H1 (cell line): Measurements from ENCODE around the gene LAMA3. TPM values are rescaled to one million over a fixed set of nuclear protein-coding genes. Genes with fewer than 3 reads are reported as not detected.

Experiments used
- CTCF ChIA-PET: fragments of 300-600 bp; sonication (Branson Sonifier 250); formaldehyde crosslinking; loops from one replicate; lab custom pipeline; 2021; ENCODE audit not compliant: partially characterized antibody; lab: Charles Lee
- POLR2A ChIA-PET: fragments of 300-600 bp; sonication (Branson Sonifier 250); formaldehyde crosslinking; loops from one replicate; lab custom pipeline; 2021; ENCODE audit warnings: inconsistent platforms; ENCODE audit not compliant: partially characterized antibody; lab: Charles Lee
- DNase-seq, 2 experiments: peaks; one replicate each; pipeline versions ENCODE4 v3.0.0 to v3.0.0-alpha.2; 2010 to 2022; ENCODE audit warnings: low spot score in 2 of 2, low read depth in 1 of 2, mixed read lengths in 1 of 2
- FAIRE-seq: peaks from 2 replicates; lab custom pipeline; 2011; peaks lifted over from hg19 to GRCh38; lab: Jason Lieb, UNC
- H2AFZ ChIP-seq: 2 replicates; pipeline ENCODE4 v1.8.1; 2012; ENCODE audit warnings: low read length, inconsistent platforms
- H2AK5ac ChIP-seq: 2 replicates; pipeline ENCODE4 v1.6.1; 2013; ENCODE audit warnings: low read depth, low read length
- H2BK120ac ChIP-seq: replicated peaks from 2 replicates; pipeline ENCODE3; 2013; ENCODE audit warnings: low read depth, low read length, inconsistent platforms
- H2BK12ac ChIP-seq: 2 replicates; pipeline ENCODE4 v1.6.1; 2013; ENCODE audit warnings: low read depth, low read length
- H2BK15ac ChIP-seq: 2 replicates; pipeline ENCODE4 v1.6.1; 2013; ENCODE audit warnings: low read length
- H2BK20ac ChIP-seq: 2 replicates; pipeline ENCODE4 v1.6.1; 2013; ENCODE audit warnings: low read length
- H2BK5ac ChIP-seq: 2 replicates; pipeline ENCODE4 v1.6.1; 2013; ENCODE audit warnings: low read depth, low read length
- H3K14ac ChIP-seq: 2 replicates; pipeline ENCODE4 v1.6.1; 2013; ENCODE audit warnings: inconsistent platforms; ENCODE audit not compliant: insufficient read length
- H3K18ac ChIP-seq: 2 replicates; pipeline ENCODE4 v1.6.1; 2013; ENCODE audit warnings: low read length; ENCODE audit errors: extremely low read depth
- H3K23ac ChIP-seq: 2 replicates; pipeline ENCODE4 v1.6.1; 2013; ENCODE audit warnings: inconsistent platforms; ENCODE audit not compliant: insufficient read length
- H3K23me2 ChIP-seq: 2 replicates; pipeline ENCODE4 v1.6.1; 2013; ENCODE audit warnings: low read depth, low read length
- H3K27ac ChIP-seq: 2 replicates; pipeline ENCODE4 v1.6.1; 2011; ENCODE audit warnings: low read depth, low read length, inconsistent platforms
- H3K27me3 ChIP-seq, 4 experiments: replicated peaks in 1 of 4; 1 replicate in 1 of 4; 2 replicates in 3 of 4; pipeline versions ENCODE4 v1.6.1 to v1.8.1; 2011 to 2013; ENCODE audit warnings: low read length in 3 of 4, mild to moderate bottlenecking in 3 of 4, inconsistent platforms in 2 of 4, mixed read lengths in 2 of 4, moderate library complexity in 1 of 4; ENCODE audit not compliant: control insufficient read depth in 3 of 4, insufficient read depth in 3 of 4; ENCODE audit errors: extremely low read depth in 1 of 4
- H3K36me3 ChIP-seq, 4 experiments: 2 replicates each; pipeline versions ENCODE4 v1.6.1 to v1.8.1; 2011 to 2013; ENCODE audit warnings: mild to moderate bottlenecking in 4 of 4, low read length in 3 of 4, moderate library complexity in 2 of 4, control low read depth in 1 of 4, inconsistent platforms in 1 of 4; ENCODE audit not compliant: insufficient read depth in 4 of 4, control insufficient read depth in 2 of 4
- H3K4ac ChIP-seq: replicated peaks from 2 replicates; pipeline ENCODE3; 2013; ENCODE audit warnings: low read length, low read depth, mixed read lengths, inconsistent platforms; ENCODE audit not compliant: insufficient read length
- H3K4me1 ChIP-seq, 4 experiments: replicated peaks in 1 of 4; 1 replicate in 1 of 4; 2 replicates in 3 of 4; pipeline versions ENCODE4 v1.6.1 to v1.8.1; 2011 to 2013; ENCODE audit warnings: low read length in 3 of 4, inconsistent platforms in 2 of 4, mixed read lengths in 1 of 4; ENCODE audit not compliant: insufficient read depth in 4 of 4, control insufficient read depth in 3 of 4
- H3K4me2 ChIP-seq, 2 experiments: 2 replicates each; pipeline versions ENCODE4 v1.6.1 to v1.8.1; 2011 to 2013; ENCODE audit warnings: low read depth in 2 of 2, low read length in 2 of 2, control low read depth in 1 of 2, inconsistent platforms in 1 of 2, mild to moderate bottlenecking in 1 of 2; ENCODE audit not compliant: insufficient read depth in 1 of 2
- H3K4me3 ChIP-seq, 4 experiments: fragments of 200-600, 300-600 bp in 1 of 4; sonication (generic), shearing (Covaris generic), sonication (Bioruptor Twin) in 1 of 4; 2 replicates each; pipeline versions ENCODE4 v1.5.1 to v1.8.1; 2011 to 2016; ENCODE audit warnings: low read length in 4 of 4, low read depth in 3 of 4, control low read depth in 2 of 4, inconsistent platforms in 2 of 4, mild to moderate bottlenecking in 2 of 4, mixed read lengths in 1 of 4, moderate library complexity in 1 of 4; ENCODE audit not compliant: insufficient read depth in 2 of 4; ENCODE audit errors: extremely low read depth in 1 of 4
- H3K56ac ChIP-seq: replicated peaks from 2 replicates; pipeline ENCODE3; 2013; ENCODE audit warnings: low read depth, mild to moderate bottlenecking, mixed read lengths, low read length, inconsistent platforms; ENCODE audit not compliant: insufficient read length
- H3K79me1 ChIP-seq: 2 replicates; pipeline ENCODE4 v1.6.1; 2013; ENCODE audit warnings: low read depth, low read length, control low read depth
- H3K79me2 ChIP-seq, 2 experiments: 2 replicates each; pipeline versions ENCODE4 v1.6.1 to v1.8.1; 2012 to 2013; ENCODE audit warnings: low read length in 2 of 2, mild to moderate bottlenecking in 2 of 2, inconsistent platforms in 1 of 2; ENCODE audit not compliant: insufficient read depth in 2 of 2, control insufficient read depth in 1 of 2
- H3K9ac ChIP-seq, 4 experiments: replicated peaks in 1 of 4; 1 replicate in 1 of 4; 2 replicates in 3 of 4; pipeline versions ENCODE4 v1.6.1 to v1.8.1; 2011 to 2013; ENCODE audit warnings: low read depth in 3 of 4, low read length in 3 of 4, control low read depth in 2 of 4, mild to moderate bottlenecking in 2 of 4, moderate library complexity in 2 of 4, inconsistent platforms in 1 of 4; ENCODE audit errors: extremely low read depth in 1 of 4
- H3K9me3 ChIP-seq, 2 experiments: 2 replicates each; pipeline versions ENCODE4 v1.6.1 to v1.8.1; 2012 to 2013; ENCODE audit warnings: mild to moderate bottlenecking in 2 of 2, moderate library complexity in 2 of 2, control low read depth in 1 of 2, inconsistent platforms in 1 of 2, low read depth in 1 of 2, low read length in 1 of 2, mixed read lengths in 1 of 2; ENCODE audit not compliant: insufficient read depth in 2 of 2
- H4K20me1 ChIP-seq, 2 experiments: replicated peaks in 1 of 2; 2 replicates each; pipeline versions ENCODE3 to v1.8.1; 2011 to 2013; ENCODE audit warnings: inconsistent platforms in 2 of 2, low read length in 2 of 2, mild to moderate bottlenecking in 1 of 2; ENCODE audit not compliant: insufficient read depth in 2 of 2, control insufficient read depth in 1 of 2
- H4K5ac ChIP-seq: 2 replicates; pipeline ENCODE4 v1.6.1; 2013; ENCODE audit warnings: low read length, low read depth, mixed read lengths, inconsistent platforms; ENCODE audit not compliant: insufficient read length
- H4K8ac ChIP-seq: 2 replicates; pipeline ENCODE4 v1.8.0; 2013; ENCODE audit warnings: mild to moderate bottlenecking, moderate library complexity, low read length, inconsistent platforms; ENCODE audit not compliant: insufficient read depth; ENCODE audit errors: extremely low read depth
- H4K91ac ChIP-seq: replicated peaks from 2 replicates; pipeline ENCODE3; 2013; ENCODE audit warnings: low read length, mixed read lengths, inconsistent platforms; ENCODE audit not compliant: insufficient read length
- ATF2 ChIP-seq: IDR thresholded peaks from 2 replicates; pipeline ENCODE4 v1.6.1; 2012; ENCODE audit warnings: low read length, inconsistent platforms
- CEBPB ChIP-seq: IDR thresholded peaks from 2 replicates; pipeline ENCODE4 v1.6.1; 2012; ENCODE audit warnings: low read depth, low read length
- CREB1 ChIP-seq: IDR thresholded peaks from 2 replicates; pipeline ENCODE4 v1.6.1; 2012; ENCODE audit warnings: inconsistent platforms
- CTBP2 ChIP-seq: IDR thresholded peaks from 2 replicates; pipeline ENCODE4 v1.7.0; 2011; ENCODE audit warnings: borderline replicate concordance, mild to moderate bottlenecking, moderate library complexity, mixed read lengths, low read length; ENCODE audit not compliant: insufficient read depth, insufficient read length
- JUN ChIP-seq: IDR thresholded peaks from 2 replicates; pipeline ENCODE4 v1.6.1; 2011; ENCODE audit warnings: low read depth, mild to moderate bottlenecking, improper control_type of control experiment, low read length
- KDM4A ChIP-seq: IDR thresholded peaks from one replicate; pipeline ENCODE4 v1.7.1; 2012; ENCODE audit warnings: low read depth, mild to moderate bottlenecking, moderate library complexity, low read length, inconsistent platforms; ENCODE audit not compliant: severe bottlenecking
- KDM5A ChIP-seq: fragments of 200-600 bp; IDR thresholded peaks from 2 replicates; pipeline ENCODE4 v1.7.1; 2012; ENCODE audit warnings: mild to moderate bottlenecking, low read length, inconsistent platforms, mixed read lengths
- MAFK ChIP-seq: IDR thresholded peaks from 2 replicates; pipeline ENCODE4 v1.6.1; 2012; ENCODE audit warnings: low read depth, mild to moderate bottlenecking, improper control_type of control experiment, low read length
- RFX5 ChIP-seq: IDR thresholded peaks from 2 replicates; pipeline ENCODE4 v1.6.1; 2011; ENCODE audit warnings: low read depth, low read length, improper control_type of control experiment, borderline replicate concordance
- SIN3A ChIP-seq, 2 experiments: IDR thresholded peaks in 1 of 2; conservative IDR thresholded peaks in 1 of 2; 2 replicates each; pipeline ENCODE4 v1.6.1; 2011 to 2012; ENCODE audit warnings: low read length in 2 of 2, improper control_type of control experiment in 1 of 2, low read depth in 1 of 2, mild to moderate bottlenecking in 1 of 2
- WGBS, 2 experiments: shearing (Covaris generic) in 1 of 2; methylation state at CpG; one replicate each; pipeline versions ENCODE4 v1.1.6 to v1.1.7; 2013 to 2015; ENCODE audit warnings: low lambda C conversion rate in 2 of 2, mixed read lengths in 2 of 2, inconsistent platforms in 1 of 2, low coverage in 1 of 2, missing lambda C conversion rate in 1 of 2; ENCODE audit not compliant: insufficient replicate concordance in 2 of 2, insufficient coverage in 1 of 2, insufficient read length in 1 of 2; ENCODE audit errors: extremely low coverage in 1 of 2, missing lambda C conversion rate in 1 of 2; 5-methylcytosine and 5-hydroxymethylcytosine counted together
- polyA plus RNA-seq, 7 experiments: library from polyadenylated mRNA; depleted of rRNA in 3 of 7; stranded (reverse) in 5 of 7; unstranded in 2 of 7; fragments of >200 nt in 5 of 7; fragments of 200-250 nt in 2 of 7; gene quantifications; 1 replicate in 5 of 7; 2 replicates in 1 of 7; 4 replicates in 1 of 7; pipeline versions ENCODE4 v1.2.1 to v1.2.3, GENCODE V29; 2011 to 2013; ENCODE audit warnings: missing spikeins in 2 of 7, mixed read lengths in 2 of 7
- total RNA-seq: library from RNA; stranded (reverse); fragmentation: NEBNext Ultra II Directional; extraction: Animal tissue kit (Norgen Biotek cat#: 25700); gene quantifications from 2 replicates; pipeline ENCODE4 v1.2.1, GENCODE V29; 2021

Gene LAMA3
- total and polyA plus RNA-seq, 2 of the 8 experiments (the other 6 are each of a cell fraction or from before 2014, with no cell fraction given), result 0.76 to 5.0 TPM

DNA sequence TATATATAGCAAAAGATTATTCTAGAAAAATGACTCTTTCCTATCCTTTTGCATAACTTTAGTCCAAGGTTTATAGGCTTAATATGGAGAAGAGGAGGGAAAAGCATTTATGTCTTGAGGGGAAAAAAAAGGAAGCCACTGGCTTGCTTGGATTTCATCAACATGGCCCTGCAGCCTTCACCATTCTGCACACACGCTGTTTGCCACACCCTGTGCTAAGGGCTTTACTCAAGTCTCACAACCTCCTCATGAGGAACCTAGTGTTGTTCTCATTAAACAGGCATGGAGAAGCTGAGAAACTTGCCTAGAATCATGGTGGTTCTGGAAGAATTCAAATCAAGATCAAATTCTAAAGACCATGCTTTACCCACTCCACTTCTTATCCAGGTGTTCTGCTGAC, 208.0 kb downstream of the LAMA3 start:
- Histone ChIP-seq H3K4me2 (no peak overlapping the region), H2BK20ac (no peak overlapping the region), H3K27me3 (no peaks in the 10 kb centered on the region), H2AK5ac (no peak overlapping the region), H3K14ac (no peak overlapping the region), H3K23me2 (no peaks in the 10 kb centered on the region), H3K9me3 (no peaks in the 10 kb centered on the region), H3K23ac (no peak overlapping the region), H2AFZ (no peak overlapping the region), H3K56ac (no peak overlapping the region), H2BK15ac (no peak overlapping the region), H4K8ac (no peak overlapping the region), H3K4ac (no peak overlapping the region), H3K9ac (no peak overlapping the region), H2BK120ac (no peak overlapping the region), H4K20me1 (no peaks in the 10 kb centered on the region), H2BK12ac (no peak overlapping the region), H3K18ac (no peak overlapping the region), H3K4me3 (no peak overlapping the region), H3K79me2 (no peaks in the 10 kb centered on the region), H4K5ac (no peak overlapping the region), H4K91ac (no peak overlapping the region), H3K4me1 (peaks cover 0 to 4% (median 0%) of the 10 kb centered on the region in 4 experiments; a peak in 1 of 7 replicates), H2BK5ac (no peak overlapping the region), H3K27ac (no peak overlapping the region), H3K79me1 (no peaks in the 10 kb centered on the region), H3K36me3 (no peaks in the 10 kb centered on the region)
- TF ChIP-seq SIN3A (conservative IDR thresholded peaks at IDR 0.05 in 1 of 2, IDR thresholded peaks at IDR 0.05 in 1 of 2; ENCODE audit: low read depth in 1 of 2, low read length in 2 of 2), result no peak
- no peak for TF ChIP-seq MAFK
- no peak for TF ChIP-seq CEBPB
- TF ChIP-seq CREB1, result no peak
- TF ChIP-seq ATF2, result no peak
- TF ChIP-seq CTBP2, result no peak
- no peak for TF ChIP-seq RFX5
- TF ChIP-seq KDM5A, result no peak
- TF ChIP-seq JUN, result no peak
- TF ChIP-seq KDM4A, result no peak
- FAIRE-seq (no peak), DNase-seq (no peak)
- ChIA-PET POLR2A (interaction anchor here (0.6 kb wide), 1 partner anchor 279 kb away, joined by 3 read pairs; no protein-coding TSS in a partner anchor), CTCF (interaction anchor here (1.0 kb wide), 1 partner anchor 18 kb away, joined by 3 read pairs; no protein-coding TSS in a partner anchor)
- 92% methylated on average over 1 of the region's 1 CpG; no CpG with 5 or more reads in 1 of the 2 experiments for WGBS, 2 experiments
